Esophagus muscularis mucosa (tissue), 4 donors: ENCODE measurements around the gene A4GNT.

ENCODE experiments used
- CTCF ChIP-seq, 3 experiments: fragments of 200-600 bp in 2 of 3; fragments of 450-650 bp in 1 of 3; sonication (generic) in 2 of 3; IDR thresholded peaks; one replicate each; pipeline ENCODE4 v1.5.1; 2017 to 2019; ENCODE audit warnings: antibody characterized with exemption in 3 of 3, mild to moderate bottlenecking in 2 of 3, moderate library complexity in 1 of 3
- EP300 ChIP-seq: sonication (generic); formaldehyde crosslinking; IDR thresholded peaks from one replicate; pipeline ENCODE4 v1.6.1; 2017; ENCODE audit warnings: antibody characterized with exemption
- POLR2A ChIP-seq: fragments of 450-650 bp; IDR thresholded peaks from one replicate; pipeline ENCODE4 v1.6.1; 2017; ENCODE audit warnings: antibody characterized with exemption, moderate library complexity, mild to moderate bottlenecking, low read depth
- POLR2AphosphoS5 ChIP-seq, 2 donors: sonication (generic); formaldehyde crosslinking; IDR thresholded peaks; one replicate each; pipeline ENCODE4 v1.6.1; 2017; ENCODE audit warnings: antibody characterized with exemption in 2 of 2

- no peak for TF ChIP-seq EP300
- no peak for TF ChIP-seq CTCF (IDR thresholded peaks at IDR 0.05)
- no peak for TF ChIP-seq POLR2AphosphoS5 (IDR thresholded peaks at IDR 0.05)
- no peak for TF ChIP-seq POLR2A
These were observed 52.3 kb downstream of the A4GNT start for GRCh38 chr3:138079901-138080300.
